ENCODE results near the gene UROS. TPM values are rescaled to one million over a fixed set of nuclear protein-coding genes. Genes with fewer than 3 reads are reported as not detected.

Gene UROS
- total RNA-seq, 1 experiment from 2014 or later, result 48.7 TPM

DNA sequence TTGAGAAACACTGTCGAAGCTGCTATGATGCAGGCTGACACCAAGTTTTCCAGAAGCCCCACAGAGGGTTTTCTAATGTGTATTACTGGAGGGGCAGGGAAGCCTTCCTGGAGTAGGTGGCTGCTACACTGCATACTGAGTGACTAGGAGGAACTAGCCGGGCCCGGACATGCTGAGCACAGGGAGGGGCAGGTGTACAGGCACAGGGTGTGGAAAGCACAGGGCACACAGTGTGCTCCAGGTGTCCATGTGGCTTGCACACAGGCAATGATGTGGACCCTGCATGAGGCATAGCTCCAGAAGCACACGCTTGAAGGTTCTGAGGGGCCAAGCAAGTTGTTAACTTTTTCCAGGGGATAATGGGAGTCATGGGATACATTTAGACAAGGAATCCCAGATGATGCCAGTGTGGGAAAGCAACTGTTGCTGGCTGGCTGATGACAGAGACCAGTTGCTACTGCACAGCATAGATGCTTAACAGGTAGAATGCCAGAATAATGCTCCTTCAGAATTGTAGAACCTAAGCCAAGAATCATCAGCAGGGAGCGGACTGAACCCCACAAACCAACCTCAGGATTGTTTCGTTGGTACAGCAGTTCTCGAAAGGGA is 43.5 kb upstream of the UROS start:
- Mint-ChIP-seq H3K4me1 (no peaks in the 10 kb centered on the region), H3K4me3 (no peak overlapping the region), H3K9me3 (no peaks in the 10 kb centered on the region), H3K27ac (no peak overlapping the region), H3K27me3 (ENCODE audit: low read depth) (no peaks in the 10 kb centered on the region), H3K36me3 (peaks cover 6% of the 10 kb centered on the region; the same call in 1 of the 2 replicates)
- DNase-seq (ENCODE audit: low spot score) (no peak), ATAC-seq (no peak)
- ChIA-PET POLR2A (no interaction called here), CTCF (interaction anchor here (1.3 kb wide), 1 partner anchor 110 kb away, joined by 5 read pairs; no protein-coding TSS in a partner anchor)
- no peak for TF ChIP-seq ZNF219 (CRISPR knock-in tag; IDR thresholded peaks at IDR 0.05; ENCODE audit: borderline replicate concordance)
- TF ChIP-seq, protein P1, sequence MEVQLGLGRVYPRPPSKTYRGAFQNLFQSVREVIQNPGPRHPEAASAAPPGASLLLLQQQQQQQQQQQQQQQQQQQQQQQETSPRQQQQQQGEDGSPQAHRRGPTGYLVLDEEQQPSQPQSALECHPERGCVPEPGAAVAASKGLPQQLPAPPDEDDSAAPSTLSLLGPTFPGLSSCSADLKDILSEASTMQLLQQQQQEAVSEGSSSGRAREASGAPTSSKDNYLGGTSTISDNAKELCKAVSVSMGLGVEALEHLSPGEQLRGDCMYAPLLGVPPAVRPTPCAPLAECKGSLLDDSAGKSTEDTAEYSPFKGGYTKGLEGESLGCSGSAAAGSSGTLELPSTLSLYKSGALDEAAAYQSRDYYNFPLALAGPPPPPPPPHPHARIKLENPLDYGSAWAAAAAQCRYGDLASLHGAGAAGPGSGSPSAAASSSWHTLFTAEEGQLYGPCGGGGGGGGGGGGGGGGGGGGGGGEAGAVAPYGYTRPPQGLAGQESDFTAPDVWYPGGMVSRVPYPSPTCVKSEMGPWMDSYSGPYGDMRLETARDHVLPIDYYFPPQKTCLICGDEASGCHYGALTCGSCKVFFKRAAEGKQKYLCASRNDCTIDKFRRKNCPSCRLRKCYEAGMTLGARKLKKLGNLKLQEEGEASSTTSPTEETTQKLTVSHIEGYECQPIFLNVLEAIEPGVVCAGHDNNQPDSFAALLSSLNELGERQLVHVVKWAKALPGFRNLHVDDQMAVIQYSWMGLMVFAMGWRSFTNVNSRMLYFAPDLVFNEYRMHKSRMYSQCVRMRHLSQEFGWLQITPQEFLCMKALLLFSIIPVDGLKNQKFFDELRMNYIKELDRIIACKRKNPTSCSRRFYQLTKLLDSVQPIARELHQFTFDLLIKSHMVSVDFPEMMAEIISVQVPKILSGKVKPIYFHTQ (CRISPR knock-in tag; IDR thresholded peaks at IDR 0.05), result no peak
- TF ChIP-seq NR3C1 (CRISPR knock-in tag; conservative IDR thresholded peaks at IDR 0.05; ENCODE audit: low read depth), result no peak
- no peak for TF ChIP-seq NFATC4 (CRISPR knock-in tag; IDR thresholded peaks at IDR 0.05)
- no peak for TF ChIP-seq ZNF423 (CRISPR knock-in tag; IDR thresholded peaks at IDR 0.05)
- TF ChIP-seq MXD4 (CRISPR knock-in tag; IDR thresholded peaks at IDR 0.05; ENCODE audit: borderline replicate concordance), result no peak
- no peak for TF ChIP-seq ERG (CRISPR knock-in tag; IDR thresholded peaks at IDR 0.05)
- no peak for TF ChIP-seq HMGA2 (CRISPR knock-in tag; IDR thresholded peaks at IDR 0.05)
- TF ChIP-seq E2F5 (CRISPR knock-in tag; IDR thresholded peaks at IDR 0.05), result no peak
- no peak for TF ChIP-seq HMGXB4 (CRISPR knock-in tag; IDR thresholded peaks at IDR 0.05)
- TF ChIP-seq ZNF416 (CRISPR knock-in tag; IDR thresholded peaks at IDR 0.05), result no peak
- TF ChIP-seq, protein P2, sequence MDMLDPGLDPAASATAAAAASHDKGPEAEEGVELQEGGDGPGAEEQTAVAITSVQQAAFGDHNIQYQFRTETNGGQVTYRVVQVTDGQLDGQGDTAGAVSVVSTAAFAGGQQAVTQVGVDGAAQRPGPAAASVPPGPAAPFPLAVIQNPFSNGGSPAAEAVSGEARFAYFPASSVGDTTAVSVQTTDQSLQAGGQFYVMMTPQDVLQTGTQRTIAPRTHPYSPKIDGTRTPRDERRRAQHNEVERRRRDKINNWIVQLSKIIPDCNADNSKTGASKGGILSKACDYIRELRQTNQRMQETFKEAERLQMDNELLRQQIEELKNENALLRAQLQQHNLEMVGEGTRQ (CRISPR knock-in tag; IDR thresholded peaks at IDR 0.05), result no peak

- no peak for ATAC-seq
- no peak overlapping the region for H3K4me3 Mint-ChIP-seq
- peaks cover 6% of the 10 kb centered on the region; the same call in 1 of the 2 replicates for H3K36me3 Mint-ChIP-seq
- CTCF ChIA-PET, result no interaction called here
- H3K27me3 Mint-ChIP-seq (ENCODE audit: low read depth), result no peaks in the 10 kb centered on the region
- no peak overlapping the region for H3K27ac Mint-ChIP-seq
- POLR2A ChIA-PET, result no interaction called here
- H3K9me3 Mint-ChIP-seq, result no peaks in the 10 kb centered on the region
- no peaks in the 10 kb centered on the region for H3K4me1 Mint-ChIP-seq
- DNase-seq (ENCODE audit: low spot score), result no peak
- TF ChIP-seq ATF2 (CRISPR knock-in tag; IDR thresholded peaks at IDR 0.05; ENCODE audit: borderline replicate concordance, low read depth), result no peak
- TF ChIP-seq ZNF425 (CRISPR knock-in tag; conservative IDR thresholded peaks at IDR 0.05), result no peak
- TF ChIP-seq SMAD3 (CRISPR knock-in tag; IDR thresholded peaks at IDR 0.05; ENCODE audit: borderline replicate concordance), result no peak
- TF ChIP-seq CDX4 (CRISPR knock-in tag; IDR thresholded peaks at IDR 0.05; ENCODE audit: borderline replicate concordance), result no peak
- TF ChIP-seq ATF3 (CRISPR knock-in tag; conservative IDR thresholded peaks at IDR 0.05), result no peak
- no peak for TF ChIP-seq CREM (CRISPR knock-in tag; IDR thresholded peaks at IDR 0.05)
- TF ChIP-seq HMGXB4 (CRISPR knock-in tag; IDR thresholded peaks at IDR 0.05), result no peak
- TF ChIP-seq TP53 (CRISPR knock-in tag; IDR thresholded peaks at IDR 0.05), result no peak
Observed at GRCh38 chr10:125865120-125865519, 42.1 kb upstream of the UROS start.

Data from WTC11 (cell line).